GM21717 (cell line): Measurements from ENCODE around the gene MACROH2A1.

Source experiments
- ATAC-seq: cut with Tn5 transposase; IDR thresholded peaks from one replicate; pipeline ENCODE4 v1.9.1; 2021; ENCODE audit warnings: mild to moderate bottlenecking, moderate library complexity; ENCODE audit not compliant: unreplicated experiment

Gene MACROH2A1

DNA sequence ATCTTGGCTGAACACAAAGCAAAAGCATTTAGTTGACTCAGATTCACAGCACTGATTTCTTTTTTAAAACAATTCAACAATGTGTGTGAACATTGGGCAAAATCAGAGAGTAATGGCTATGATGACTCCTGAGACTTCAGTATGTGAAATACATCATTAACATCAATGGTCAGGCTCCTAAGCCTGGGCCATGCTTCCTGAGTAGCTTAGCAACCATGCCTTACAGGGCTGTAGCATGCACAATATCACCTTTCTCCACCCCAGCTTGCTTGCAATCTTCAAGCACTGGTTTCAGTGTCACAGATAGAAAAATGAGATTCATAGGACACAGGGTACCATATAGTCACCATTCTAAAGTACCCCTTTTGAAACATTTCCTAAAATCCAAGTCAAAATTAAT lies 41.3 kb downstream of the MACROH2A1 start:
- no peak for ATAC-seq

DNA sequence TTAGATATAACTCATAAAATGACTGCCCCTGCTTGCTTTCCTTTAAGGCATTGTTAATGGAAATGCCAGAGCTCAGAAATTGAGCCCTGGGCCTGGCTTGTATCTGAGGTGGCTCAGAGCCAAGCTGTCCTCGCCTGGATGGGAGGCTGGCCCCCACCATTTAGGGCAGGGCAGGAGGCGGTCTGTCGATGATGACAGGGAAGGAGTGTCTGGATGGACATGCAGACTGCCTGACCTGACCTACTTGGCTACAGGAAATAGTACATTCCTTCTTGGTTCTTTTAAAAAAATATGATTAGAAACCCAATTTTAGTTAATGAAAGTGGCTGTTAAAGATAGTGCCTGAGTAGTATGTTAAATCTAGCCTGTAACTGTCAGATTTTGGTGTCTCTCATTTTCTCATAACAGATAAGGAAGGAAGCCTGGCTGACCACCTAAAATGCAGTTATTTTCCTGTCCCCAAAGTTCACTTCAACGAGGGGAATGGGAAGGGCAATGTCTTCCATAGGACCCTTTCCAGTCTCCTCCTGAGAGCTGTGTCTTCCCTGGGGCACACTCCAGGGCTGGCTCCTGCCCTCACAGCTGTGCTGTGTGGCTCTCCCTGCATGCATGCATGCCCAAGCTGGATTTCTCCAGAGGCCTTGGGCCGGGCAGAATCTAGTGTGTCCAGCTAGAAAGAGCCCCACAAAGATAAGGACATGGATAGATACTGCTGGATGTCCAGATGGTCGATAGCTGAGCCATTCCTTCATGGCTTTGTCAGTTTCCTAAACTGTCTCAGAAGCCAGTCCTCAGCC lies 42.3 kb downstream of the MACROH2A1 start:
- no peak for ATAC-seq

DNA sequence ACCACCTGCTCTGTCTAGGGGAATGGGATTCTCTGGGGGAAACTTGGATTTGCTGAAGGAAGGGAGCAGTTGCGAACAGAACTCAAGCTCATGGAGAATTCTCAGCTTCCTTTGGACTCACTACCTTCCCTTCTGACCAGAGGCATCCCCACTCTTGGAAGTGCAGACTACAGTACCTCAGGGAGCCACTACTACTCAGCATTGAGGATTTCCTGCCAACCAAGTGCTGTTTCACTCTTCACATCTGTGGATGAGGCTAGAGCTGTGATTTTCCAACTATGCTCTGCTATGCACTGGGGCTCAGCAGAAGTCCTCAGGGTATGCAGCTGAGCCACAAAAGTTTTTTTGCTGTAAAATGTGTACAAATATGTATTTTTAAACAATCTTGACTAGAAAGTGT lies 43.9 kb downstream of the MACROH2A1 start:
- no peak for ATAC-seq

DNA sequence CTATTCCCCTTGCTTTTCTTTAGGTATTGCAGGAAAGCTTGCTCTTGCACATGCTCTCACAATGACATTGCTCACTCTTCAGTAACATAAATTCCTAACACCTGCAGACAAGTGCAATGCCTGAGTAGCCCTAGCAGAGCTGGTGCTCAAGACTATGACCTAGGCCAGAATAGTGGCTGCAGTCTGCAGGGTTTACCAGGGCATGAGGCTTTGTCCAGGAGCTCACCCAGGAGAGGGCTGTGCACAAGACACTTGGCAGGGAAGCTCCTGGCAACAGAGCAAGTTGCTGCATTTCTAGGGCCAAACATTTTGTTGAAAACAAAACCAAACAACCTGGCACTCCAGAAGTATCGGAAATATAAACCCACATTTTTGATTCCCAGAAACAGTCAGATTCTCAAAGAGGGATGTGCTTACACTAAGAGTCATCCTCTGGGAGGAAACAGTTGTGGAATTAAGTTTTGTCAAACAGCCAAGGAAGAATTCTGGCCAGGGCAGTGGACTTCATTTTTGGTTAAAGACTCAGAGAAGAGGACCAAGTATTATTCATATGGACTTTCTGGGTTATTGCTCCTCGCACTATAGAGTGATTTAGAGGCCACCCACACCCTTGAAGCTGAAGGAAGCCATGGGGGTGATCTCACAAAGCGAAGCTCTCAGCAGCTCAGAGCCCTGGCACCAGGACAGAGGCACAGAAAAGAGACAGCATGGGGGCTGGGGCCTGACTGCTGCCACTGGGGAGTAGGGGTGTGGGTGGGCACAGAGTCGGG lies 44.9 kb downstream of the MACROH2A1 start:
- no peak for ATAC-seq

DNA sequence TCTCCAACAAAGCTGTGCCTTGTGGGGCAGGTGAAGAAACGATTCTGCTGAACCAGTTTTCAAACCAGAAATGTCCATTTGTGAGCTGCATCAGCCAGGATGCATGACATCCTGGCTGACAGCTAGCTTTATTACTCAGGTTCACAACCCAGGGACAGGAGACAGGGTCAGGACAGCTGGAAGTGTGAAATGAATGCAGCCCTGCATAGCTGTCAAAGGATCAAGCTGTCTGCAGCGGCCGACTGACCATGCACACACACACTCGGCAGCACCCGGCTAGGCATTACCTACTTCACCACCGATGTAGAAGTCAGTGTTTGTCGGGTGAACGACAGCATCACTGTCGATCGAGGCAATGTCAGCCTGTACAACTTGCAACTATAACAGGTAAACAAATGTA lies 48.5 kb downstream of the MACROH2A1 start:
- no peak for ATAC-seq

DNA sequence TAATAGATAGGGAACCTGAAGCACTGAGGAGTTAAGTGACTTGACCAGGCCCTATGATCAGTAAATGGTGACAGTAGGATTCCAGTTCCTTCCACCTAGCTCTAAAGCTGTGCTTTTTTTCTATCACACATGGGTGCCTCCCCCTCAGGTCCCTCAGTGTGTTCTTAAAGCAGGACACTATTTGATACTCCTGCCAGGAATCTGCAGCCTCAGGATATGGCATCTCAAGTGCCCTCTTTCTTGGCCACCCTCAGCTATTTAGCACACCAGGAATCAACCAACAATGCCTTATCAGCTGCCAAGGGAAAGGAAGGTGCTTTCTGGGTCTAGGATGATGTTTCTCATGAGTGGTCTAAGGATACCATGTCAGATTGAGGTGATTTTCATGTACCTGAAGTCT lies 49.1 kb downstream of the MACROH2A1 start:
- ATAC-seq = no peak

DNA sequence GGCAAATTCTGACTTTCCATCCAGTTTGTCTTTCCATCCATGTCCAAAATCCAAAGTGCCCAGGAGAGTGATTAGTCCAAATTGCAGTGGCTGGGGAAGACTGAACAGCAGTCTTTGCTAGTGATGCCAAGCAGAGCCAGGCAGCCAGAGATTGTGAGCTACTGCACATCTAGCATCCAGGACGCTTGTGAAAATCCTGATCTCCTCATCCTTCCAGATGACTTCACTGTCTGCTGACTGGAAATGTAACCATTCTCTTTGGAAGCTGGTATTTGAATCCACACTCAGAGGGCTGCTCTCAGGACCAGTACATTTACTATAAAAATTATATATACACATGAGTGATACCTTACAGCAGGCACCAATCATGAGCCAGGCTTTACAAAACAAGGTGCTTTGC lies 49.6 kb downstream of the MACROH2A1 start:
- ATAC-seq = no peak

DNA sequence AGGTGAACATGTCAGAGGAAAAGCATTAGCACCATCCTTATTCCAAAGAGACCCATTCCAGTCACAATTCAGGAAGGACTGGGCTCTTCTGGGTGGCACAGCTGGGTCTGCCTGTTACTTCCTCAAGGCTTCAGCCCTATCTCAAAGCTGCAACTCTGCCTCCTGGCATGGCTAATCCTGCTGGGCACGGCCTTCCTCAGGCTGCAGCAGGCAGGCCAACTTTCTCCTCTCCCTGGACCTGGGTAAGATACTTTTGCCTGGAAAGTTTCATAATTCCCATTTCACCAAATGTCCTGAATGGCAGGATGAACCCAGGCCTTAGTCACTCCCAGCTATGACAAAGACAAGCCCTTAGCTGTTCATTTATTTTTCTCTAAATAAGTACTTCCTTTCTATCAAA lies 50.1 kb downstream of the MACROH2A1 start:
- no peak for ATAC-seq

DNA sequence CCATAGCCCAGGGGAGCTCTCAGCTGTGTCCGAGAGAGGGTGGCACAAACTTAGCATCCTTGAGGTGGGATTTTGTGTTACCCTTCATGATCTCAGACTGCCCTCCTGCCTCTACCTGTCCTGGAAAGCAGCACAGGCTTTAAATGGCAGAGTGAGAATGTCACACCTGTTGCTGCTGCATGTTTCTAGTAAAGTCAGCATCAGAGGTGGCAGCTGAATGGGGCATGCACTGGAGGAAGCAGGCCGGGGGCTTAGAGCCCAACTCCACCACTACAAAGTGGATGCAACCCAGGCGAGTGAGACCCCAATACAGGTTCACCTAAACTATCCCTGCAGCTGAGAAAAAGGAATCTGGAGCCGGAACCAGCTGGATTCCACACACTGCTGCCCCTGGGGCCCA lies 51.6 kb downstream of the MACROH2A1 start:
- no peak for ATAC-seq

DNA sequence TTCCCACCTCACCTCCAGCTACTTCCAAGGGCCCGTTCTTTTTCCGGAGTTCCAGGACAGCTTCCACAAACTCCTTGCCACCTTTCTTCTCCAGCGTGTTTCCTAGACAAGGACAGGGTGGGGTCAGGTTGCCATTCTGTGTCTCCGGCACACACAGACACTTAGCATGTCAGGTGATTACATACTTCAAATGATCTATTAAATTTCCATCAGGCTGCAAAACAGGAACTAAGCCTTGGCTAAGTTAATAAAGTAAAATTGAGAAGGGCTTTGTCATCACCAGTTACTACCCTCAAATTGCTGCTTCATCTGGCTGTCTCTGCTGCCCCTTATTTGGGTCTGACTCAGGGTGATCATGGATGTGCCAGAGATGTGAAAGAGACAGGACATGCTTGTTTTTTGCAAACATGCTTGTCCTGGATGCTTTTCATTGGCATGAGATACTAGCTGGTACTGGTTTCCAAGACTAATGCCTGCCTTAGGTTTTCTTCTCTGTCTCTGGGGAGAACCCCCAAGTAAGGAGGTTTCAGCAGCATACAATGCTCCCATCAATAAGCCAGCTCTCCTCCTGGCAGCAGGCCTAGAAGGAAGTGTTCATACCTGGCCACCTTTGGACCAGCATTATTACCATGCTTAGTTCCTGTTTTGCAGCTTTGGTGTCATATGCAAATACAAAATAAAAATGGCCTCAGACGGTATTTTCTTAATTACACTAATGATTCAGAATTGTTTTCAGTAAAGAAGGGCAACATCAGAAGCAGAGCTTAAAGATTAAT lies 52.9 kb downstream of the MACROH2A1 start:
- no peak for ATAC-seq

DNA sequence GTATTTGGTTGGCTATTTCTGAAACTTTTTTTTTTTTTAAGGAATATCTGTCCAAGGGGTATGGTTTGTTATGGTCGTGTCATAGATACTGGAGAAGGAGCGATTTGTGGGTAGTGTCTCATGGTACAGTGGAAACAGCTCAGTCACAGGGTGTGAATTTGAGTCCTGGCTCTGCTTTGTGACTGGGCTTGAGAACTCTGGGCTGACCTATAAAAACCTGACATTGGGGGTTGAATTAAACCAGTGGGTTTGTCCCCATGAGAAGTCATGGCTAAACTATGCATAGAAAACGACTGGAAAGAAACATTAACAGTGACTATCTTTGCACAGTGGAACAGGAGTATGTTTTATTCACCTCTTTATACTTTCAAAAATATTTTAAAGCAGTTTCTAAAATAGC lies 54.7 kb downstream of the MACROH2A1 start:
- no peak for ATAC-seq

DNA sequence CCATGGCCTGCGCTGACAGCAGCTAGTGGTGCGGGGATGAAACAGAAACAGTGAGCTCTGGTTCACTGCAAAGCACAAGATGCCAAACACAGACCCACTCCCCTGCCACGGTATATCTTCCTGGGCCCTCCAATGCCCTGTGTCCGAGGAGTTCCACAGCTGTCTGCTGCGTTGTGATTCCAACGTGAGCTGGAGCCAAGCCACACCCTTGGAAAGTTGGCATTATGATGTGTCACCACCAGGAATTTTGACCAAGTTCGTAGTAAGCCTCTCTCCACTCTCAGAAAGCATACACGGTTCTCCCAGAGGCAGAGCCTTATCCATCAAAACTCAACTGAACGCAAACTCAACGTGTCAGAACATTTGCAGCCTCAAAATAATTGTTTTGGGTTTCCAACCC lies 55.6 kb downstream of the MACROH2A1 start:
- no peak for ATAC-seq

DNA sequence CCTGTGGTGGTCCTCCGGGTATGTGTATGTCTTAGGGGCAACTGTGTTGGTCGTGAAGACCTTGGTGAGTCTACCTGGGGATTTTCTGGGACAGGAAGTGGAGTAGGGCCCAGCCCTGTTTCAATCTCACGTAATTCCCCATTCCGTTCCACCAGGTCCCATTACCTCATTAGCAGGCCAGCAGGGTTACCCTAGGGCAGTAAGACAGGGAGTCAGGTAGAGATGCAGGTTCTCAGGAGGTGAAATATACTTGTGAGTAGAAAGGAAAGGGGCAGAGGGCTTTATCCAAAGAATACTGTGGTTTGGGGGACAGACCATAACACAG lies 56.5 kb downstream of the MACROH2A1 start:
- ATAC-seq = no peak

DNA sequence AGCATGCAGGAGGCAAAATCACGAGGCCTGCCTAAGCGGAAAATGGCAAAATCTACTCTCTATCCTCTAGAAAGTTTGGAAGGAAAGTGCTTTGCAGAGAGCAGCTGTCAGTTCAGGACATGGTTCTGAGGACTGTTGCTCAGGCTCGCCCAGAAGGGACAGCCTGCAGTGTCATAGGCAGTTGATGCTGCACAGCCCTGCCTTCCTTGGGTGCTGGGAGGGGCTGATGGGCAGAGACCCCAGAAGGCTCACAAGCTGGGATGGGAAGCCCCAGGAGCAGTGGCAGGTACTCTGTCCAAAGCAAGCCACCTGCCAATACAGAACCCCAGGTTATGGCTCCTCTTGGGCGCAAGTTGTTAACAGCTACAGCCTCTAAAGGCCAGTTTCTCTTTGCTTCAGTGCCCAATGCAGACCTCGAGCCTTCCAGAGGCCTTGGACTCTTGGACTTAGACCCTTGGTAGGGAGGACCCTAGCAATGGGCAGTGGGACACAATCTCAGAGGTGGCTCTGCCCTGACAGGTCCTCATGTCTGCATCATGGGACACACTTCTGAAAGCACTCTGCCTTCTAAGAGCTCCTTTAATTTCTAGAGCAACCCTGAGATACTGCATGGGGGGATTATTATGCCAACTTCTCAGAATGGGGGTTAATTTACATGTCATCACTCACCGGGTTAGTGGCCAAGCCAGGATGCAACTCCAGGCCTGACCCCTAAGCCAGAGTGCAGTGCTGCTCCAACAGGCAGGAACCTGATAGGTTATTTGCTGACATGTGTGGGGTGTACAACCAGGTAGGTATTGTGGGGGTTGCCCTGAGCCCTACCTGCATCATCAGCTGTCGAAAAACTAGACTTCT lies 57.1 kb downstream of the MACROH2A1 start:
- ATAC-seq = no peak

DNA sequence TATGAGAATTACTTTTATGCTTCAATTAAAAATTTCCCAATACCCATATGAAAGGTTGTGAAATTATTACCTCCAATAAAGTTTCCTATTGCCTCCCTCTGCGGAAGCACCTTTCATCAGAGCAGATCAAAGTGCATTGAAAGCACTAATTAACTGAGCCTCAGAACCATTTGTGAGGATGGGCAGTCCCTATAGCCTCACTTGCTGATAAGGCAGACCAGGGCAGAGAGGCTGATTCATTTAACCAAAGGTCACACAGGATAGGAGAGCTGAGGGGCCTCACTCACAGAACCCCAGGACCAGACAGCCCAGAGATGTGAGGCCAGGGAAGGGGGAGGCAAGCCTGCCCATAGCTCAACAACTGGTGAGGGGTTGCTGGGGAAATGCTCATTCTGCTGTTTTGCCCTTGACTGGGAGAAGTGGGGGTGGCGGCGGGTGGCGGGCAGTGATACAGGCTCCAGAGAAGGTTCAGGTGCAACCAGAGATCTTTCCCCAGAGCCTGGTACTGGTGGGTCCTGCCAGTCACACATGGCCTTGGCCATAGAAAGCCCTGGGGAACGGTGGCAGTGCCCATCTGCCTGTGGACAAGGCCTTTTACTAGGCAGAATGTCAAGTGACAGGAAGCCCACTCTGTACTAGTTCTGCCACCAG lies 57.9 kb downstream of the MACROH2A1 start:
- ATAC-seq = no peak

DNA sequence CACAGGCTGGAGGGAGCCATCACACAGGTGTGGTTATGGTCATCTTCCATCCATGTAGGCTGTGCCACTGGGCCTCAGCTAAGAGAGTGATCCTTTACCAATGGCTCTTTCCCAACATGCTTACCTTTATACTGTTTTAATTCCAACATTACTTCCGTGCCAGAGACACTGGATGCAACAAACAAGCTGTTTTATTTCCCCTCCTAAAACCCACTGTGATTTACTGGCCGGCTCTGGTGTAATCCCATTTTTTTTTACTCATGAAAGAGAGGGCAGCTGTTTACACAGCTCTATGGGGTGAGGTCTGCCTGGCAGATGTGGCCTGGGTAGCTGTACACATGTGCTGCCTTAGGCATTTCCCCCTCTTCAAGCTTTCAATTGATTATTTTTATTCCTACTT lies 58.5 kb downstream of the MACROH2A1 start:
- ATAC-seq = no peak

DNA sequence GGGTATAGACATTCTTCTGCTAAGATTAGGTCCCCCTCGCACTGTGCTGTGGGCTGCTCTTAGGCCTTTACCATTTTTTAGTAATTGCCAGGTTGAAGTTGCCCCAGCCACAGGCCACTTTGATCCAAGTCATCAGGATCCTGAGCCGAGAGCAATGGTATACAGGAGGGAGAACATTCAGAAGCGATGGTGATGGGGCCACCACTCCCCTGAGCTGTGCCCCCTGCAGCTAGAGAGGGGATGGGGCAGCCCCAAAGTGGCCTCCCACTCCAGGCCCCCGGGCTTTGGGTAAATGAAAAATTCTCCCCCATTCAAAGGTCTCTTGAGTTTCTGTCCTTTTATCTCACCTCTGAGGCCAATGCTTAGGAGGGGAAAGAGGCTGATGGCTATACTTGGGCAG lies 59.4 kb downstream of the MACROH2A1 start:
- no peak for ATAC-seq

DNA sequence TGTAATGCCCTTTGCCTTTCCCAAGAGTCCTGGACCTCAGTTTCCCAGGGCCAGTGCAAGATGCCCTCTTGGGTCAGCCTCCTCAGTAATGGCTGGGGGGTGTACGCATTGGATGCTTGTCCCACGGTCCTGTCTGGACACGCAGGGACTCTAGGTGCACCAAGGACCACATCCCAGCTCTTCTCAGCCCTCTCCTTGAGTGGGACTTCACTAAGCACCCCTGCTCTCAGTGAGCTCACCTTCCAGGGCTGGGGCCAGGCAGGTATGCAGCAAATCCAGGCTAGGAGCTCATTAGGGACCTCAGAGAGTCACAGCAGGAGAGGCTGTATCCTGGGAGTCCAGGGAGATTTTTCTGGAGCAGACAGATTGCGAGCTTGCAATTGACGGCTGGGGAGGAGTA lies 59.8 kb downstream of the MACROH2A1 start:
- ATAC-seq = no peak

DNA sequence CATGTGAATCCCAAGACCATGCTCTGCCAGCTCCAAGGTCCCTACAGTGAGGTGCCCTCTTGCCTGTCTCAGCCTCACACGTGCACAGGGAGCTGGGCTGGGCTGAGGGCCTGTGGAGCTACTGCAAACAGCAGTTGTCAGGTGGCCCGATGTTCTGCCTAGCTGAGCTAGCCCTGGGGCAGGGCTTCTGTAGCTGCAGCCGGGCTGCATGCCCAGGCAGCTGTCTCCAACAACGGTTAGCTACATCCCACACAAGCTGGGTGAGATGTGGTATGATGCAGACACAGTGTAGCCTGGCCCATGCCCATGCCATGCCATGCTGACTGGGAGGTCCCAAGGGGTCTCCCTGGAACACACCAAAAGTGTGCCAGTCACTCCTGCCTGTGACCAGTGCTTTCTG lies 62.0 kb downstream of the MACROH2A1 start:
- ATAC-seq = no peak

DNA sequence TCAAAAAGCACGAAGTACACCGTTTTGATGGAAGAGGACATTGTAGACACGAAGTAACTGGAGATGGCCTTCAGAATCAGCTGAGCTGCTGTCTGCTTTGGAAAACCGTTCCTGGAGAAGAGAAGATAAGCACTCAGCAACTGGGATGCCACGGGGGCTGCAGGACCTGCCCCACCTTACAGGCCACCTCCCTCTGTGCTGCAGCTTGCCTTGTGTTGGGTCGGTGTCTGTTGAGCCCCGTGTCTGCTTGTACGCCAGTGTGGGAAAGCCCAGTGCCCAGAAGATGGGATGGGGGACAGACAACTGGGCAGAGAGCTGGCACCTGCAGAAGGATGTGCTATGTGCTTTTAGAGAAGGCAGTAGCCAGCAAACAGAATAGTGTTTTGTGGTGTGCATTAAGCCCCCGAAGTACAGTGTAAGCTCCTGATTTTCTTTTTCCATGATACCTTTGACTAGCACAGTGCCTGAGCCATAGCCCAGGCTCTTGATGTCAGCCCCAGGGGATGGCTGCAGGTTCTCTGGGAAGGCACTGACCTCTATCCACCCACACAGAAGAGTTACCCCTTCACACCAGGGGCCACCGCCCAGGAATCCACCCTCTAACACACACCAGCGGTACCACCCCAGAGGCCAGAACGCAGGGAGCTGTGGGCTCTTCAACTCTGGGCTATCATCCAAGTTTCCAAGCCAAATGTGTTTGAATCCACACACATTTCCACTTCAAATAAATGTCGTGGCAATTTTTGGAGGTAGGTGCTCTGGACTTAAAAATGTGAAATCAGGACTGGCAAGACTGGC lies 63.8 kb downstream of the MACROH2A1 start:
- ATAC-seq = no peak
